Measurements from ENCODE around the gene NGRN.

DNA sequence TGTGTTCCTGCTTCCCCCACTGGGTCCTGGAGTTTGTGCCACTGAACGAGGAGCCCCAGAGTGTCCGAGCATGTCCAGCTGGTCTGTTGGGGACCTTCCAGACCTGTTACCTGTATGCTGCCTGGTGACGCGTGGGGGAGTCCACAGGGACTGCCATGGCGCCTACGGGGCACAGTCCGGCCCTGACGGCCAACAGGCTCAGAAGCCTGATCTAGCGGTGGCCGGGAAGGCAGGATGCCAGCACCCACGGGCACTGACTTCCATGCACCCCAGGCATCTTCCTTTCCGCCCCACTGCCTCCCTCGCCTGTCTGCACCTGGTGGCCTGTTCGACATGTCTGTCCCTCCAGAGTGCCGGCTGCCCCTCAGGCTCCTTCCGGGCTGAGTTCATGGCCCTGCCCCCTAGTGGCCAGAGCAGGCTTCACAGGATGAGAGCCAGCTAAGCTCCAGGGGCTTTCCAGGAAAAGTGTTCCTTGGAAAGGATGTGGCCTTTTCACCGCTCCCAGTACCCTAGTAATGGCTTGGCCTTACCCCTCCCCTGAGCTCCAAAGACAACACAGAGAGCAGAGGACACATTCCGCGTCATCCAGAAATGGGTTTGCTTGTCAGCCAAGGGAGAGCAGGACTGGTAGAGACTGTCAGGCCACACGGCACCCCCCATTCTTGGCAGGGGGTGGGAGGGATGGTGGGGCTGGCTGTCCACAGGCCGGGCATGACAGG is 35.7 kb downstream of the NGRN start:
- TF ChIP-seq, protein P1, sequence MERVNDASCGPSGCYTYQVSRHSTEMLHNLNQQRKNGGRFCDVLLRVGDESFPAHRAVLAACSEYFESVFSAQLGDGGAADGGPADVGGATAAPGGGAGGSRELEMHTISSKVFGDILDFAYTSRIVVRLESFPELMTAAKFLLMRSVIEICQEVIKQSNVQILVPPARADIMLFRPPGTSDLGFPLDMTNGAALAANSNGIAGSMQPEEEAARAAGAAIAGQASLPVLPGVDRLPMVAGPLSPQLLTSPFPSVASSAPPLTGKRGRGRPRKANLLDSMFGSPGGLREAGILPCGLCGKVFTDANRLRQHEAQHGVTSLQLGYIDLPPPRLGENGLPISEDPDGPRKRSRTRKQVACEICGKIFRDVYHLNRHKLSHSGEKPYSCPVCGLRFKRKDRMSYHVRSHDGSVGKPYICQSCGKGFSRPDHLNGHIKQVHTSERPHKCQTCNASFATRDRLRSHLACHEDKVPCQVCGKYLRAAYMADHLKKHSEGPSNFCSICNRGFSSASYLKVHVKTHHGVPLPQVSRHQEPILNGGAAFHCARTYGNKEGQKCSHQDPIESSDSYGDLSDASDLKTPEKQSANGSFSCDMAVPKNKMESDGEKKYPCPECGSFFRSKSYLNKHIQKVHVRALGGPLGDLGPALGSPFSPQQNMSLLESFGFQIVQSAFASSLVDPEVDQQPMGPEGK (CRISPR knock-in tag; IDR thresholded peaks at IDR 0.05; ENCODE audit: borderline replicate concordance): no peak
- no peak for TF ChIP-seq RARB (CRISPR knock-in tag; IDR thresholded peaks at IDR 0.05)
- no peak for TF ChIP-seq TOX (CRISPR knock-in tag; IDR thresholded peaks at IDR 0.05; ENCODE audit: borderline replicate concordance)
- TF ChIP-seq ZNF565 (CRISPR knock-in tag; conservative IDR thresholded peaks at IDR 0.05; ENCODE audit: low read depth): no peak
- no peak for TF ChIP-seq ARNTL (CRISPR knock-in tag; IDR thresholded peaks at IDR 0.05; ENCODE audit: borderline replicate concordance, low read depth)
- TF ChIP-seq ZNF8 (CRISPR knock-in tag; IDR thresholded peaks at IDR 0.05): no peak
- TF ChIP-seq, protein P2, sequence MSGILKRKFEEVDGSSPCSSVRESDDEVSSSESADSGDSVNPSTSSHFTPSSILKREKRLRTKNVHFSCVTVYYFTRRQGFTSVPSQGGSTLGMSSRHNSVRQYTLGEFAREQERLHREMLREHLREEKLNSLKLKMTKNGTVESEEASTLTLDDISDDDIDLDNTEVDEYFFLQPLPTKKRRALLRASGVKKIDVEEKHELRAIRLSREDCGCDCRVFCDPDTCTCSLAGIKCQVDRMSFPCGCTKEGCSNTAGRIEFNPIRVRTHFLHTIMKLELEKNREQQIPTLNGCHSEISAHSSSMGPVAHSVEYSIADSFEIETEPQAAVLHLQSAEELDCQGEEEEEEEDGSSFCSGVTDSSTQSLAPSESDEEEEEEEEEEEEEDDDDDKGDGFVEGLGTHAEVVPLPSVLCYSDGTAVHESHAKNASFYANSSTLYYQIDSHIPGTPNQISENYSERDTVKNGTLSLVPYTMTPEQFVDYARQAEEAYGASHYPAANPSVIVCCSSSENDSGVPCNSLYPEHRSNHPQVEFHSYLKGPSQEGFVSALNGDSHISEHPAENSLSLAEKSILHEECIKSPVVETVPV (CRISPR knock-in tag; IDR thresholded peaks at IDR 0.05): no peak
- no peak for TF ChIP-seq ESRRG (CRISPR knock-in tag; IDR thresholded peaks at IDR 0.05)

Data from SK-N-SH treated with all-trans-retinoic acid at 6 μM for 48 hours (cell line).